Fibroblast of villous mesenchyme (primary cell): Measurements from ENCODE around the gene GALK1. TPM values are rescaled to one million over a fixed set of nuclear protein-coding genes. Genes with fewer than 3 reads are reported as not detected.
A peak's percentile ranks its signal among the peaks of the same experiment; 100 is the strongest.
"Not testable (repeated sequence)": the region's sequence is repeated elsewhere in the genome, so short reads cannot be mapped to it uniquely, and the experiment has no call there.

Experiments
- DNase-seq: peaks from one replicate; pipeline ENCODE4 v3.0.0-alpha.2; 2010; ENCODE audit warnings: low read depth
- H3K4me3 ChIP-seq: 2 replicates; pipeline ENCODE4 v1.5.1; 2011; ENCODE audit warnings: low read depth, mild to moderate bottlenecking, low read length
- total RNA-seq: library from RNA; depleted of rRNA; stranded (reverse); fragments of >200 nt; gene quantifications from 2 replicates; pipeline ENCODE4 v1.2.3, GENCODE V29; 2012
- TF ChIP-seq, protein P1 (sequence below): IDR thresholded peaks from 2 replicates; pipeline ENCODE4 v1.5.1; 2012; ENCODE audit warnings: low read depth, mild to moderate bottlenecking, low read length; ENCODE audit not compliant: insufficient read depth

The GALK1 gene
- 36.7 and 49.3 TPM in 2 replicates for total RNA-seq

DNA sequence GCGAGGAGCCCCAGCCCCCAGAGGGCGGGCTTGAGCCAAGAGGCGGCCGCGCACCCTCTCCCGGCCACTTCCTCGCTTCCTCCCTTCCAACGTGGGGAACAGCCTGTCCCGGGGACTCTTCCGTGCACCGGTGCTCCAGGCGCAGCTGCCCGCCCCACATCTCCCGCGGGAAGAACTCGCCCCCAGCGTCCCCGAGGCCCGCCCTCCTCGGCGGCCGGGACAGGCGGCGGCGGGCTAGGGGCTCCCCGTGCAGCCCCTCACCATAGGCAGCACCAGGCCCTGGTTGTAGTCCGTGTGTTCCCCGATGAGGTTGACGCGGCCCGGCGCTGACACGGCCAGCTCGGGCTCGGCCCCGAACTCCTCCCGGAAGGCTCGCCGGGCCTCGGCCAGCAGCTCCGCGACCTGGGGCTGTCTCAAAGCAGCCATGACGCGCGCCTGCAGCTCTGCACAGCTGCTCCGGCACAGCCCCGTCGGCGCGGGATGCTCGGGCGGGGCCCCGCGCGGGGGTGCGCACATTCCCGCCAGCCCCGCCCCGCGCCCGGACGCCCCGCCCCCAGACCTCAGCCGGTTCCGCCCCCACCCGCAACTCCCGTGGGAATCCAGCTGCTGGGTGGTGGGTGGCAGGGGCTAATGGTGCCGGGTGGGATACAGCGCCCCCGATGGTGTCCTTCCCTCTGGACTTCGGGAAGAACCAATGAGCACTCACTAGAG lies at the start of gene GALK1:
Gene GALK1, minus strand, starts transcription at position 482 of the 711 bp plus-strand sequence. Its CDS starts 56 bp downstream, at position 426.
- peak within 1 kb of the TSS; percentile 71 for H3K4me3 ChIP-seq
- peak; percentile 68 for DNase-seq
- TF ChIP-seq, protein P1, sequence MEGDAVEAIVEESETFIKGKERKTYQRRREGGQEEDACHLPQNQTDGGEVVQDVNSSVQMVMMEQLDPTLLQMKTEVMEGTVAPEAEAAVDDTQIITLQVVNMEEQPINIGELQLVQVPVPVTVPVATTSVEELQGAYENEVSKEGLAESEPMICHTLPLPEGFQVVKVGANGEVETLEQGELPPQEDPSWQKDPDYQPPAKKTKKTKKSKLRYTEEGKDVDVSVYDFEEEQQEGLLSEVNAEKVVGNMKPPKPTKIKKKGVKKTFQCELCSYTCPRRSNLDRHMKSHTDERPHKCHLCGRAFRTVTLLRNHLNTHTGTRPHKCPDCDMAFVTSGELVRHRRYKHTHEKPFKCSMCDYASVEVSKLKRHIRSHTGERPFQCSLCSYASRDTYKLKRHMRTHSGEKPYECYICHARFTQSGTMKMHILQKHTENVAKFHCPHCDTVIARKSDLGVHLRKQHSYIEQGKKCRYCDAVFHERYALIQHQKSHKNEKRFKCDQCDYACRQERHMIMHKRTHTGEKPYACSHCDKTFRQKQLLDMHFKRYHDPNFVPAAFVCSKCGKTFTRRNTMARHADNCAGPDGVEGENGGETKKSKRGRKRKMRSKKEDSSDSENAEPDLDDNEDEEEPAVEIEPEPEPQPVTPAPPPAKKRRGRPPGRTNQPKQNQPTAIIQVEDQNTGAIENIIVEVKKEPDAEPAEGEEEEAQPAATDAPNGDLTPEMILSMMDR, result peak; percentile 60

DNA sequence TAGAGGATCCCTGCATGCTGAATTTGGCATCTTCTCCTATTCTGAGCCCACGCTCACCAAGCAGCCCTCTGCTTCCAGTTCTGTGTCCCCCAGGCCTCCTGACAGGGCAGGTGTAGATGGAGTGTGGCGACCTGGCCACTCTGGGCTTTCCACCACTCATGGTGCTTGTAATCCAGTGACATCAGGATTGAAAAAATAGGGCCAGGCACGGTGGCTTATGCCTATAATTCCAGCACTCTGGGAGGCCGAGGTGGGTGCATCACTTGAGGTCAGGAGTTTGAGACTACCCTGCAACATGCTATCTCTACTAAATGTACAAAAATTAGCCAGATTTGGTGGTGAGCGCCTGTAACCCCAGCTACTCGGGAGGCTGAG lies 49.0 kb upstream of the GALK1 start:
- TF ChIP-seq, protein P1, result no peak
- no peak overlapping the region for H3K4me3 ChIP-seq
- DNase-seq, result no peak

DNA sequence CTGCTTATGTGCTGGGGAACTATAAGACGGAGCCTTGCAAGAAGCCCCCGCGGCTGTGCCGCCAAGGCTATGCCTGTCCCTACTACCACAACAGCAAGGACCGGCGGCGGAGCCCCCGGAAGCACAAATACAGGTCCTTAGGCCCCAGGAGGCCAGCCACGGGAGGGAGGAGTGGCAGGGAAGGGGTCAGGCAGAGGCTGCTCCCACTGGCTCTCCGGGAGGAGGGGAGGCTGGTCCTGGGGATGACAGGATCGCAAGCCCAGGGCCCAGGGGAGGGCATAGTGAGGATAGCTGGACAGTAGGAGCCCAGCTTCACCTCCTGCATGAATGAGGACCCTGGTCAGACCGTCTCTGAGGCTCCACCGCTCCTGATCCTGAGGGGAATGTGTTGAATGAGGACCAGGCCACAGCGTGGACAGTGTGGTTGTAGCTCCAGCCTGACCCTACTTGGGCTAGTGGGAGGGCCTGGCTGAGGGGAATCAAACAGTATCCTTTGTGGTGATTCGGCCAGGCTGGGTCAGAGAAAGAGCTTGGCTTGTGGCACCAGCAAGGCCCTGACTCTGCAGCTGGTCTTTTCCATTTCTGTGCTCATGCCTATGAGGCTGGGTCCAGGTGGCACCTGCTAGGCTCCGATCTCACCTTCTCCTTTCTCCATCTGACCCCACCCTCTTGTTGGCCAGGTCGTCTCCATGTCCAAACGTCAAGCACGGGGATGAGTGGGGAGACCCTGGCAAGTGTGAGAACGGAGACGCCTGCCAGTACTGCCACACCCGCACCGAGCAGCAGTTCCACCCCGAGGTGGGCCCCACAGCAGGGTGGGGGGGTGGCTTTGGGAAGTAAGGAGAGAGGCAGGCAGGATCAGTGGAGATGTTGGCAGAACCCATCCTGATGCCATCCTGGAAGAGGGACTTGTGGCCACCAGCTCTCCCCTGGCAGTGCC lies 48.4 kb upstream of the GALK1 start:
- TF ChIP-seq, protein P1, result no peak
- DNase-seq, result no peak
- no peak overlapping the region for H3K4me3 ChIP-seq

DNA sequence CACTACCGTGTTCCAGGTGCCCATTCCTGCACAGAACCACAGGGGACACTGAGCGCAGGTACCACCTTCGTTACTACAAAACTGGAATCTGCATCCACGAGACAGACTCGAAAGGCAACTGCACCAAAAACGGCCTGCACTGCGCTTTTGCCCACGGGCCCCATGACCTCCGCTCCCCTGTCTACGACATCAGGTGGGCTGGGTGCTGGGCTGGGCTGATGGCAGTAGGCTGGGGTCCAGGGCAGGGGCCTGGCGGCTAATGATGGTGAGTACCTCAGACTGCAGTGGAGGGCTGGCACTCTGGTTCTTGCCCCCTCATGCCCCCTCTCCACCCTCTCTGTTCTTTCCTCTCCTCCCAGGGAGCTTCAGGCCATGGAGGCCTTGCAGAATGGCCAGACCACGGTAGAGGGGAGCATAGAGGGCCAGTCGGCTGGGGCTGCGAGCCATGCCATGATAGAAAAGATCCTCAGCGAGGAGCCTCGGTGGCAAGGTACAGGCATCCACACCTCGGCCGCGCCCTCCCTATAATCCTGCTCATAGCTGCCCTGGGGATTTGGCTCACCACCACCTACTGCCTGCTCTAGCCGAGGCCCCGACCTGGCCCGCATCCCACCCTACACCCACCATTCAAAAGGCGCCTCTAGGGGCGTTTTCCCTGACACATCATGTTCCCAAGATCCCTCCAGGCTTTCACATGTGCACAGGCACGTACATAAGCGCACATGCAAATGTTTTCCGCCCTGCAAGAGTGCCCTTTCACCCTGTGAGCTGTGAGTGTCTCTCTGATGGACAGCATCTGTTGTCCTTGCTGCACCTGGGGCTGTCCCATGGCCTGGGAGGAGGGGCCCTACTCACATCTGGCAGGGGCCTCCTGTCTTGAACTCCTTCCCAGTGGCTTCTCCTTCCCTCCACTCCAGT lies 47.4 kb upstream of the GALK1 start:
- no peak overlapping the region for H3K4me3 ChIP-seq
- TF ChIP-seq, protein P1, result no peak
- DNase-seq, result no peak

DNA sequence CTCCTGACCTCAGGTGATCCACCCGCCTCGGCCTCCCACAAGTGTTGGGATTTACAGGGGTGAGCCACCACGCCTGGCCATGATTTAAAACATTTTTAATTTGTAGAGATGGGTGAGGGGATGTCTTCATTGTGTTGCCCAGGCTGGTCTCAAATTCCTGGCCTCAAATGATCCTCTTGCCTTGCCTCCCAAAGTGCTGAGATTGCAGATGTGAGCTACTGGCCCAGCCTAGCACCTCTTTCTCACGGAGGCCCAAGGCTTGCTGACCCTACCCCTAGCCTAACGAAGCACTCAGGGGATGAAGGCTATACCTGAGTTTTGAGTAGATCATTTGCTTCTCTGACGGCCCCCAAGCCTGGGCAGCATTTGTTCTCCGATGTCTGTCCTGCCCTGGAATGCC lies 46.2 kb upstream of the GALK1 start:
- TF ChIP-seq, protein P1, result no peak
- H3K4me3 ChIP-seq, result no peak overlapping the region
- DNase-seq, result no peak

DNA sequence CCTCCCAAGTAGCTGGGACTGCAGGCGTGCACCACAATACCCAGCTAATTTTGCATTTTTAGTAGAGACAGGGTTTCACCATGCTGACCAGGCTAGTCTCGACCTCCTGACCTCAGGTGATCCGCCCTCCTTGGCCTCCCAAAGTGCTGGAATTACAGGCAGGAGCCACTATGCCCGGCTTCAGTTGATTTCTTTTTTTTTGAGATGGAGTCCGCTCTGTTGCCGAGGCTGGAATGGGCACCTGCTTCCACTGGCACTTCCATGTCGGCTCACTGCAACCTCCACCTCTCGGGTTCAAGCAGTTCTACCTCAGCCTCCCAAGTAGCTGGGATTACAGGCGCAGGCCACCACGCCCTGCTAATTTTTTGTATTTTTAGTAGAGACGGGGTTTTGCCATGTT lies 45.8 kb upstream of the GALK1 start:
- DNase-seq, H3K4me3 ChIP-seq: not testable (repeated sequence)
